Measurements from ENCODE around the gene CFHR4.
"Not testable (repeated sequence)": the region's sequence is repeated elsewhere in the genome, so short reads cannot be mapped to it uniquely, and the experiment has no call there.

Gene CFHR4

GRCh38 chr1:196866974-196867373 is 20.9 kb upstream of the CFHR4 start:
- DNase-seq (ENCODE audit: low read depth) = no peak
- H3K4me3 ChIP-seq (replicated peaks; ENCODE audit: low read depth, low read length) = no peak overlapping the region
- TF ChIP-seq, protein P1, sequence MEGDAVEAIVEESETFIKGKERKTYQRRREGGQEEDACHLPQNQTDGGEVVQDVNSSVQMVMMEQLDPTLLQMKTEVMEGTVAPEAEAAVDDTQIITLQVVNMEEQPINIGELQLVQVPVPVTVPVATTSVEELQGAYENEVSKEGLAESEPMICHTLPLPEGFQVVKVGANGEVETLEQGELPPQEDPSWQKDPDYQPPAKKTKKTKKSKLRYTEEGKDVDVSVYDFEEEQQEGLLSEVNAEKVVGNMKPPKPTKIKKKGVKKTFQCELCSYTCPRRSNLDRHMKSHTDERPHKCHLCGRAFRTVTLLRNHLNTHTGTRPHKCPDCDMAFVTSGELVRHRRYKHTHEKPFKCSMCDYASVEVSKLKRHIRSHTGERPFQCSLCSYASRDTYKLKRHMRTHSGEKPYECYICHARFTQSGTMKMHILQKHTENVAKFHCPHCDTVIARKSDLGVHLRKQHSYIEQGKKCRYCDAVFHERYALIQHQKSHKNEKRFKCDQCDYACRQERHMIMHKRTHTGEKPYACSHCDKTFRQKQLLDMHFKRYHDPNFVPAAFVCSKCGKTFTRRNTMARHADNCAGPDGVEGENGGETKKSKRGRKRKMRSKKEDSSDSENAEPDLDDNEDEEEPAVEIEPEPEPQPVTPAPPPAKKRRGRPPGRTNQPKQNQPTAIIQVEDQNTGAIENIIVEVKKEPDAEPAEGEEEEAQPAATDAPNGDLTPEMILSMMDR (IDR thresholded peaks at IDR 0.05; ENCODE audit: low read length, missing control alignments) = no peak

GRCh38 chr1:196873385-196873784 is 14.5 kb upstream of the CFHR4 start:
- TF ChIP-seq, protein P1 (IDR thresholded peaks at IDR 0.05; ENCODE audit: low read length, missing control alignments) = no peak

GRCh38 chr1:196875935-196876334 is 11.9 kb upstream of the CFHR4 start:
- TF ChIP-seq, protein P1 (IDR thresholded peaks at IDR 0.05; ENCODE audit: low read length, missing control alignments) = no peak
- no peak for DNase-seq (ENCODE audit: low read depth)
- no peak overlapping the region for H3K4me3 ChIP-seq (replicated peaks; ENCODE audit: low read depth, low read length)

More at GRCh38 chr1:196873385-196873784, 14.5 kb upstream of the CFHR4 start:
- no peak overlapping the region for H3K4me3 ChIP-seq (replicated peaks; ENCODE audit: low read depth, low read length)
- no peak for DNase-seq (ENCODE audit: low read depth)

DNA sequence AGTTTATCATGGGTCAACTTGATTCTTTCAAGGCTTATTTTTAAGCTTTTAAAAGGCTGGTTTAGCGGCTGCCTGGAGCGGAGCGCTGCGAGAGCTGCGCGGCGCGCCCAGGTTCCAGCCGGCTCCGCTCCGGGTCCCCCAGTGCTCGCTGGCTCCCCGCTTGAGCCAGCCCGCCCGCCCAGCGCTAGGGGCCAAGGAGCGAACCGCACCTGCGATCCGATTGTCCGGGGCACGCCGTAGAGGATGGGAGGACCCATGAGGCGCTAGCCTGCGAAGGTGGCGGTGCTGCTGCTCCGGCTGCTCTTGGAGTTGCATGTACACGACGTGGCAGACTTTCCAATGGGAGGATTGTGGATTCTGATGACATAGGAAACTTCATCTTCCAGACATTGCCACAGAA is 9.9 kb upstream of the CFHR4 start:
- peak; percentile 17 for DNase-seq (ENCODE audit: low read depth)
- TF ChIP-seq, protein P1 (IDR thresholded peaks at IDR 0.05; ENCODE audit: low read length, missing control alignments) = no peak
- peak overlapping the region; percentile 27 for H3K4me3 ChIP-seq (replicated peaks; ENCODE audit: low read depth, low read length)

DNA sequence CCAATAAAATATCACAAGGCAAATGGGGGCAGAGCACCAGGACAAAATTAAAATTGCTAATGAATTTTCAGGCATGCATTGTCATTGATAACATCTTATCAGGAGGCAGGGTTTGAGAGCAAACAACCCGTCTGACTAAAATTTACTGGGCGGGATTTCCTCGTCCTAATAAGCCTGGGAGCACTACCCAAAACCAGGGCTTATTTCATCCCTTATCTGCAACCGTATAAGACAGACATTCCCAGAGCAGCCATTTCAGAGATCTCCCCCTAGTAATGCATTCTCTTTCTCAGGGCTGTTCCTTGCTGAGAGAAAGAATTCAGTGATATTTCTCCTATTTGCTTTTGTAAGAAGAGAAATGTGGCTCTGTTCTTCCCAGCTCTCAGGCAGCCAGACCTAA is 1.3 kb upstream of the CFHR4 start:
- not testable (repeated sequence) for H3K4me3 ChIP-seq (replicated peaks; ENCODE audit: low read depth, low read length); DNase-seq (ENCODE audit: low read depth)

DNA sequence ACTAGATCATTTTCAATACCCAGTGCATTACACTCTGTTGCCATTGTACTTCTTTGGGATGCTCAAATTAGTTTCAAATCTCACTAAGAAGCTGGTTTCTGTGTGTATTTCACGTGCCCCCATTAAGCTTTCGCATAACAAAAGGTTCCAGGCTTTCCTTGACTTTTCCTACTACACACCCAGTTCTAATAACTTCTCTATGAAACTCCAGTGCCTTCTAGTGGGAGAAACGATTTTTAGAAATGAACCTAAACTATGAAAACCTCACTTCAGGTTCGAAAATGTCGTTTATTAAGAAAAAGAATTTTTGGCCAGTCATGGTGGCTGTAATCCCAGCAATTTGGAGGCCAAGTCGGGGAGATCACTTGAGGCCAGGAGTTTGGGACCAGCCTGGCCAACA is 2.8 kb downstream of the CFHR4 start:
- TF ChIP-seq, protein P1 (IDR thresholded peaks at IDR 0.05; ENCODE audit: low read length, missing control alignments) = no peak
- no peak overlapping the region for H3K4me3 ChIP-seq (replicated peaks; ENCODE audit: low read depth, low read length)
- DNase-seq (ENCODE audit: low read depth) = no peak

- no peak overlapping the region for H3K4me3 ChIP-seq (replicated peaks; ENCODE audit: low read depth, low read length)
- DNase-seq (ENCODE audit: low read depth) = no peak
- TF ChIP-seq, protein P1 (IDR thresholded peaks at IDR 0.05; ENCODE audit: low read length, missing control alignments) = no peak
Observed at GRCh38 chr1:196891251-196891650, 3.4 kb downstream of the CFHR4 start.
